ENCODE data around the gene SLC9B2.

Gene SLC9B2
- 17.7 to 45.9 (median 30.0) reads per million in 3 experiments for total RNA-seq

GRCh38 chr4:103076747-103077347 lies at the start of gene SLC9B2:
Gene SLC9B2, minus strand, starts transcription at chr4:103076761. Its CDS starts 9,211 bp downstream, at chr4:103067550.
- no peak for DNase-seq

- DNase-seq, result no peak
Observed at GRCh38 chr4:103126126-103126525, 49.6 kb upstream of the SLC9B2 start.

GRCh38 chr4:103123114-103123513 lies 46.6 kb upstream of the SLC9B2 start:
- no peak for DNase-seq

- no peak for DNase-seq
Observed at GRCh38 chr4:103118166-103118565, 41.6 kb upstream of the SLC9B2 start.

GRCh38 chr4:103111598-103111997 lies 35.0 kb upstream of the SLC9B2 start:
- DNase-seq, result no peak

GRCh38 chr4:103108542-103108941 lies 32.0 kb upstream of the SLC9B2 start:
- no peak for DNase-seq

- no peak for DNase-seq
Observed at GRCh38 chr4:103105558-103106356, 29.2 kb upstream of the SLC9B2 start.

- DNase-seq, result no peak
Observed at GRCh38 chr4:103104886-103105285, 28.3 kb upstream of the SLC9B2 start.

- DNase-seq, result no peak
Observed at GRCh38 chr4:103100691-103101090, 24.1 kb upstream of the SLC9B2 start.

GRCh38 chr4:103099691-103100392 lies 23.3 kb upstream of the SLC9B2 start, which contains the start of gene BDH2:
Gene BDH2, minus strand, starts transcription at chr4:103099834. Its CDS starts 3,580 bp downstream, at chr4:103096254.
- peak; percentile 81 for DNase-seq

- no peak for DNase-seq
Observed at GRCh38 chr4:103098756-103099440, 22.3 kb upstream of the SLC9B2 start.

- DNase-seq, result no peak
Observed at GRCh38 chr4:103098341-103098740, 21.8 kb upstream of the SLC9B2 start.

- DNase-seq, result no peak
Observed at GRCh38 chr4:103097112-103097511, 20.6 kb upstream of the SLC9B2 start.

GRCh38 chr4:103095080-103095479 lies 18.5 kb upstream of the SLC9B2 start:
- no peak for DNase-seq

GRCh38 chr4:103092245-103092644 lies 15.7 kb upstream of the SLC9B2 start:
- no peak for DNase-seq

GRCh38 chr4:103091601-103092223 lies 15.2 kb upstream of the SLC9B2 start:
- DNase-seq, result peak; percentile 50

- no peak for DNase-seq
Observed at GRCh38 chr4:103089481-103089880, 12.9 kb upstream of the SLC9B2 start.

GRCh38 chr4:103086551-103086950 lies 10.0 kb upstream of the SLC9B2 start:
- no peak for DNase-seq

GRCh38 chr4:103085555-103086196 lies 9.1 kb upstream of the SLC9B2 start:
- DNase-seq, result no peak

GRCh38 chr4:103079621-103080020 lies 3.1 kb upstream of the SLC9B2 start:
- no peak for DNase-seq

- DNase-seq, result peak; percentile 63
Observed at GRCh38 chr4:103075894-103076746, 441 bp downstream of the SLC9B2 start.
